Measurements from ENCODE around the gene ME3. TPM values are rescaled to one million over a fixed set of nuclear protein-coding genes. Genes with fewer than 3 reads are reported as not detected.

ME3 gene
- total RNA-seq, 2 experiments from 2014 or later, result not detected

DNA sequence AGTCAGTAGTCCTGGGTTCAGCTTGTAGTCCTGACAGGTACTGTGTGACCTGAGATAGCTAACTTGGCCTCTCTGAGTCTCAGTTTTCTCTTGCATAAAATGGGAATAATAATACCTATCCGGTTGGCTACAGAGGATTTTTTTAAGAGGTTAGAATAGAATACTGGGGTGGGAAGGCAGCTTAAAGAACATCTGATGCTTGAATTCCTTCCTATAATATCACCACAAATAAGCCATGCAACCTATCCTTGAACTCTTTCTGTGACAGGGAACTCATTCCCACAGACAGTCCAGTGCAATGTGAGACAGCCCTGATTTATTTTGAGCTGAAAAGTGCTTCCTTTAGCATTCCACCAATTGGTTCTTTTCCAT lies 187.6 kb downstream of the ME3 start:
- no peaks in the 10 kb centered on the region for H4K20me1 ChIP-seq (ENCODE audit: insufficient read depth, low read length)
- H3K9me3 ChIP-seq (ENCODE audit: low read length), result no peaks in the 10 kb centered on the region
- TF ChIP-seq CTCF (conservative IDR thresholded peaks at IDR 0.05; ENCODE audit: low read length) (no peak), EZH2phosphoT487 (IDR thresholded peaks at IDR 0.05; ENCODE audit: borderline replicate concordance, low read depth, low read length) (no peak)
- no peaks in the 10 kb centered on the region for H3K79me2 ChIP-seq (ENCODE audit: insufficient read depth, low read depth, low read length)
- ChIA-PET POLR2A (interaction anchor here (1.5 kb wide), 1 partner anchor 30 kb away, joined by 3 read pairs; no protein-coding TSS in a partner anchor), CTCF (ENCODE audit: unreplicated experiment) (interaction anchor here (0.7 kb wide), 1 partner anchor 28 kb away, joined by 3 read pairs; no protein-coding TSS in a partner anchor)
- intact Hi-C loops (cut with micrococcal nuclease; ENCODE audit: unreplicated experiment), result no loop called here
- no peak for DNase-seq (ENCODE audit: low spot score)
- H3K9me2 ChIP-seq (ENCODE audit: insufficient read depth, low read length), result no peaks in the 10 kb centered on the region
- H3K36me3 ChIP-seq (ENCODE audit: insufficient read depth, low read length), result no peaks in the 10 kb centered on the region
- H3K27ac ChIP-seq (ENCODE audit: low read depth, low read length, poor library complexity, severe bottlenecking), result no peak overlapping the region
- no TSS peak for BruUV-seq (replicated peaks)
- no peak overlapping the region for H3K4me3 ChIP-seq (ENCODE audit: low read depth, low read length, poor library complexity, severe bottlenecking)
- no peaks in the 10 kb centered on the region for H3K4me1 ChIP-seq (ENCODE audit: insufficient read depth, low read length, poor library complexity, severe bottlenecking)
- no peak overlapping the region for H3K4me2 ChIP-seq (ENCODE audit: low read length)
- no peak overlapping the region for H2AFZ ChIP-seq (ENCODE audit: low read length)

DNA sequence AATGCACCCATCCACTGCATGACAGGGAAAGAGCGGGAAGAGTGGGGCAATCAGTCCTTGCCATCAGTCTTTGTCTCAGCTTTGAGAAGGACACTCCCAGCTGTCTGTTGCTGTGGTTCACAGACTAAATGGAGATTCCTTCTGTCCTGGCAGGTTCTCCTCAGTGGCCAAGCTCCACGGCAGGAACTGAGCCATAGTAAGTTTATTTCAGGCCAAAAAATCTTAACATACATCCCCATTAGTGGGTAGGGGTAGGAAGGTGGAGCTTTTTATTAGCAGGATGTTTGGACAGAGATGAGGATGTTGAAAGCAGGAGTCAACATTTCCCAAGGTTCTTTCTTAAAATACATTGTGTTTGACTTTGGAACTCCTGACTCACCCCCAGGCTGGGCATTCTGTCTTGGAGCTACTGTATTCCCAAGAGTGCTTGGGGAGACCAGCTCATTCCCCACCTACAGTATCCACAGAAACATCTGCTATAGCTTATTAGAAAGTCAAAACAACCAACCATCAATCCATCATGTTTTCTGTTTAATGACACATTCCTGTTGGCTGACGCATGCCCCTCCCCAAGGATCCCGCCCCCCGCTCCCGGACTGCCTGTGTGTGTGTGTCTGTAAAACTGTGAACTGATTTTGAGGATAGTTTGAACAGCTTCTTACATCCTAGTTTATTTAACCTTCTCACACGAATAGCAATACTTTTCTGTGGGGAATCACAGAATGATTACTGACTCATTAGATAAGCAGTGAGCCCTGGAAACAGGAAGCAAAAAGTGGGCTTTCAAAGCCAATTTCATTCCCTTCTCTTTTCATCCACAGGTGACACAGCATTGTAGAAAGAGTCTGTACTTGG lies 188.2 kb downstream of the ME3 start:
- H3K79me2 ChIP-seq (ENCODE audit: insufficient read depth, low read depth, low read length), result no peaks in the 10 kb centered on the region
- no peak overlapping the region for H3K27ac ChIP-seq (ENCODE audit: low read depth, low read length, poor library complexity, severe bottlenecking)
- H3K4me1 ChIP-seq (ENCODE audit: insufficient read depth, low read length, poor library complexity, severe bottlenecking), result no peaks in the 10 kb centered on the region
- H3K36me3 ChIP-seq (ENCODE audit: insufficient read depth, low read length), result no peaks in the 10 kb centered on the region
- CTCF ChIA-PET (ENCODE audit: unreplicated experiment), result interaction anchor here (0.5 to 0.8 kb wide), 3 partner anchors 15 to 596 kb away, joined by 3 read pairs; no protein-coding TSS in a partner anchor
- DNase-seq (ENCODE audit: low spot score), result no peak
- H4K20me1 ChIP-seq (ENCODE audit: insufficient read depth, low read length), result no peaks in the 10 kb centered on the region
- no peak overlapping the region for H3K4me3 ChIP-seq (ENCODE audit: low read depth, low read length, poor library complexity, severe bottlenecking)
- H3K4me2 ChIP-seq (ENCODE audit: low read length), result no peak overlapping the region
- H3K9me2 ChIP-seq (ENCODE audit: insufficient read depth, low read length), result no peaks in the 10 kb centered on the region
- intact Hi-C loops (cut with micrococcal nuclease; ENCODE audit: unreplicated experiment), result no loop called here
- TF ChIP-seq EZH2phosphoT487 (IDR thresholded peaks at IDR 0.05; ENCODE audit: borderline replicate concordance, low read depth, low read length) (no peak), CTCF (conservative IDR thresholded peaks at IDR 0.05; ENCODE audit: low read length) (no peak)
- POLR2A ChIA-PET, result interaction anchor here (1.5 to 1.6 kb wide), 2 partner anchors 10 to 31 kb away, joined by 3 read pairs; no protein-coding TSS in a partner anchor
- no peaks in the 10 kb centered on the region for H3K9me3 ChIP-seq (ENCODE audit: low read length)
- no peak overlapping the region for H2AFZ ChIP-seq (ENCODE audit: low read length)
- BruUV-seq (replicated peaks), result no TSS peak

- no peak for TF ChIP-seq CTCF (conservative IDR thresholded peaks at IDR 0.05; ENCODE audit: low read length)
- no peak for TF ChIP-seq EZH2phosphoT487 (IDR thresholded peaks at IDR 0.05; ENCODE audit: borderline replicate concordance, low read depth, low read length)
- BruUV-seq (replicated peaks), result no TSS peak
- Histone ChIP-seq H3K27ac (ENCODE audit: low read depth, low read length, poor library complexity, severe bottlenecking) (no peak overlapping the region), H3K4me2 (ENCODE audit: low read length) (no peak overlapping the region), H3K36me3 (ENCODE audit: insufficient read depth, low read length) (no peaks in the 10 kb centered on the region), H3K79me2 (ENCODE audit: insufficient read depth, low read depth, low read length) (no peaks in the 10 kb centered on the region), H3K9me2 (ENCODE audit: insufficient read depth, low read length) (no peaks in the 10 kb centered on the region), H2AFZ (ENCODE audit: low read length) (no peak overlapping the region), H3K9me3 (ENCODE audit: low read length) (no peaks in the 10 kb centered on the region), H3K4me3 (ENCODE audit: low read depth, low read length, poor library complexity, severe bottlenecking) (no peak overlapping the region), H4K20me1 (ENCODE audit: insufficient read depth, low read length) (no peaks in the 10 kb centered on the region), H3K4me1 (ENCODE audit: insufficient read depth, low read length, poor library complexity, severe bottlenecking) (no peaks in the 10 kb centered on the region)
- intact Hi-C loops (cut with micrococcal nuclease; ENCODE audit: unreplicated experiment), result no loop called here
- no peak for DNase-seq (ENCODE audit: low spot score)
- POLR2A ChIA-PET, result interaction anchor here (1.6 kb wide), 1 partner anchor 10 kb away, joined by 3 read pairs; no protein-coding TSS in a partner anchor
- CTCF ChIA-PET (ENCODE audit: unreplicated experiment), result interaction anchor here (0.5 to 0.8 kb wide), 2 partner anchors 15 to 596 kb away, joined by 3 read pairs; no protein-coding TSS in a partner anchor
Observed at GRCh38 chr11:86483610-86483939, 188.8 kb downstream of the ME3 start.
